TTC549 (cell line): ENCODE data around the gene CRYZL1.

Experiments used
- FAIRE-seq: peaks from 2 replicates; lab custom pipeline; 2012; peaks lifted over from hg19 to GRCh38; lab: Jason Lieb, UNC

The CRYZL1 gene

DNA sequence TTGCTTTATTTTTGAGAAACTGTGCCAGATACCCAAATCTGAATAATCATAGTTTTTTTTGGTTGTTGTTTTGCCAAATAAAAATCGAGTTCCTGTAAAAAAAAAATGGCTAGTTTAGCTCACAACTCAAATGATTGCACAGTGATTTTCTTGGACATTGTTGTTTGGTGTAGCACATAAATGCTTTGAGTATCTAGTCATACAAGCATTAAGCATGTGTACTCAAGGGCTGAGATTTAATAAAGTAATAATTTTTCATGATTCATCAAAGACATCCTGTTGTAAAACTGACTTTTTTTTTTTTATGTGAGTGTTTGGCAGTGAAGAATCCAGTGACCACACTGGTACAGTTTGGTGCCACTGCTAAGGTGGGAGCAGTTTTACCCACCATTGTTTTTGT is 19.6 kb upstream of the CRYZL1 start:
- FAIRE-seq = no peak

DNA sequence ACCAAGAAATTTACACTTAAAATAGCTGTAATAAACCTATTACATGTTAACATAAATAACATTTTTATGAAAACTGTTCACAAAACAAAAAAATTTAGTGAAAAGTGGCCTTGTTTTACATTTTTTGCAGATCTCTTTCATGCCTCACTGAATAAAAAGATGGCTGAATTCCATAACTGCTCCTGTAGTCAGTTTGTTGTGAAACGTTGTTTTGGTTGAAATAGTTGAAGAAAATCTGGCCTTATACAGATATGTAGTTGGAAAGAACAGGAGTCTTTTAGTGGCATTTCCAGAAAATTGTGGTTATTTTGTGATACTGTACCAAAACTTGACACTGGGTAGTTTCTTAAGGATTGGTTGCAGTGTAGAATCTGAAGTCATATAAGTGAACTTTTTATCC is 18.9 kb upstream of the CRYZL1 start:
- FAIRE-seq = no peak

DNA sequence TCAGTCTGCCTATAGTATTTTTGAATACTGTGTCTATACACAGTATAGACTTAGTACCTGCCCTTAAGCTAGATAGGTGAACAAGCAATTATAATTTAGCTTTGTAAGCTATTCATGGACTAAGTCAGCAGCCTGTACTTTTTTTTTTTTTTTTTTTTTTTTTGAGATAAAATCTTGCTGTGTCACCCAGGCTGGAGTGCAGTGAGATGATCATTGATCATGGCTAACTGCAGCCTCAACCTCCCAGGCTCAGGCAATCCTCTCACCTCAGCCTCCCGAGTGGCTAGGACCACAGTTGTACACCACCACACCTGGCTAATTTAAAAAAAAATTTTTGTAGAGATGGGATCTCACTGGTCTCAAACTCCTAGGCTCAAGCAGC is 18.0 kb upstream of the CRYZL1 start:
- no peak for FAIRE-seq

DNA sequence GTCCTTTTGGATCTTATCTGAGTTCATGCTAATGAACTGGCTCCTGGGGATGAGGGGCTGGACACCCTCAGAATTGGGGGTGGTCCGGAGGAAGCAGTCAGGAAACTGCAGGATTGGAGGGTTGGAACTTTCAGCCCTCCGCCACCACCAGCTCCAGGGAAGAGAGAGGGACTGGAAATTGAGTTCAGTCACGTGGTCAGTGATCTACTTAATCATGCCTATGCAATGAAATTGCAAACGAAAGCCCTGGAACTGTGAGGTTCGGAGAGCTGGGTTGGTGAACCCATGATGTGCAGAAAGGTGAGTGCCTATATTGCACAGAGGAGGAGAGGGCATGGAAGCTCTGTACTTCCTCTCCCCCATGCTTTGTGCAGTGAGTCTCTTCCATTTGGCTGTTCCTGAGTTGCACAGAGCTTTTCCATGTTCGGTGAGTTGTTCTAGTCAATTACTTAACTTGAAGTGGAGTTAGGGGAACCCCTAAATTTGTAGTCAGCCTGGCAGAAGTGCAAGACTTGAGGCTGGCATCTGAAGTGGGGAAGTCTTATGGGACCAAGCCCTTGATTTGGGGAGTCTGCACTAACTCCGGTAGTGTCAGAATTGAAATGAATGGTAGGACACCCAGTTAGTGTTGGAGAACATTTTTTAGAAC is 17.5 kb upstream of the CRYZL1 start:
- FAIRE-seq = no peak

DNA sequence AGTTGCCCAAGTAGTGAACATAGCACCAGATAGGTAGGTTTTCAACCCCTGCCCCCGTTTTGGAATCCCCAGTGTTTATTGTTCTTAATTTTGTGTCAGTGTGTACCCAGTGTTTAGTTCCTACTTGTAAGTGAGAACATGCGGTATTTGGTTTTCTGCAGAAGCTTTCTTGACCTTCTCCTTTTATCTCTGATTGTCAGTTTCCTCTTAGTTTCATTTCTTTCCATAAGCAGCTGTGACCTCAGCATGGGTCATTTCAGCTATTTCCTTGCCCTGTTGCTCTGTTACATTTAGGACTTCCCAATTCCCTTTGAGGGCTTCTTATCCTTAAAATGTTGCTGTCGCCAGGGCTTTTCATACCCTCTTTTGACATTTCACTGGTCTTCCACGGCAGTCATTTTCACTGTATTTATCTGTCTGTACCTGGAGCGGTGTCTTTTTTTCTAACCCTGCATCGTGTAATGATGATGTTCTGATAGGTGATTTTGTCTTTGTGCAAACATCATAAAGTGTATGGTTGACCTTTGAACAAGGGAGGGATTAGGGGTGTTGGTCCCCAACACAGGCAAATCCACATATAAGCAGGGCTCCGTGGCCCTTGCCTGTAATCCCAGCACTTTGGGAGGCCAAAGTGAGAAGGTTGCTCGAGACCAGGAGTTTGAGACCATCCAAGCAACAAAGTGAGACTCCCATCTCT is 15.7 kb upstream of the CRYZL1 start:
- no peak for FAIRE-seq

DNA sequence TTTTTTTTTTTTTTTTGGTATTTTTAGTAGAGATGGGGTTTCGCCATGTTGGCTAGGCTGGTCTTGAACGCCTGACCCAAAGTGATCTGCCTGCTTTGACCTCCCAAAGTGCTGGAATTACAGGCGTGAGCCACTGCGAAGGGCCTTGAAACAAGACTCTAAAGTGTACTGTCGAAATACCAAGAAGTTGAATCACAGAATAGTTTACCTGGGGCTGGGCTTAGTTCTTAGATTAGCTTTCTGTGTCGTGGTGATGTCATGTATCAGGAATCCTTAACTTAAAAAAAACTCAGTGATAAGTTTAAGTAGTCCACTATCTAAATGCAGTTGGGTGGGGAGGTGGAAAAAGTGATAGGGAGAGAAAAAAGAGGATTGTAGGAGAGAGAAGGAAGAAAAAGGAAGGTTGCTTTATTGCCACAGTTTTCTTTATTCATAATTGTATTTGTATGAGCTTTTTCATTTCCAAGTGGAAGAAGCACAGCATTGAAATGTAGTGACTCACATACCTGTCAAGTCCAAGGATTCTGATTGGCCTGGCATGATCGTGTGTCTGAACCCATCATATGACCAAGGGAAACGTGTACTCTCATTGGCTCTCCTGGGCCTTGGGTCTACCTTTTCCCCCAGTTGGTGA is 14.2 kb upstream of the CRYZL1 start:
- FAIRE-seq = no peak

DNA sequence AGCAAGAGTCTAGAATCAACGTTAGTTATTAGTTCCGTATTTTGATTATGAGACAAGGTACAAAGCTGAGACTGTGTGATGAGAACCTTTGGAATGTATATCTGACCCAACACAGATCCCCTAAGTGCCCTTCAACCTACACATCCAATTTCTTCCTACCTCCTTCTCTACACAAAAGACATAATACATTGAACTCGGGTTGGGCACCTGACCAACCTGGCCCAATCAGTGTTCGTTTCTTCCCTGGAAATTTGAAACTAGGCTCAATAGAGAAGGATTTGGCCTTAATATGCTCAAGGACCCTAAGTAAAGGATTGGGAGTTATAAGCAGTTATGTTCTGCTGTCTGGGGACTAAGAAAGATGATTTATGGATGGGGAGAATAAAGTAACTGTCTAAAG is 12.9 kb upstream of the CRYZL1 start:
- no peak for FAIRE-seq

DNA sequence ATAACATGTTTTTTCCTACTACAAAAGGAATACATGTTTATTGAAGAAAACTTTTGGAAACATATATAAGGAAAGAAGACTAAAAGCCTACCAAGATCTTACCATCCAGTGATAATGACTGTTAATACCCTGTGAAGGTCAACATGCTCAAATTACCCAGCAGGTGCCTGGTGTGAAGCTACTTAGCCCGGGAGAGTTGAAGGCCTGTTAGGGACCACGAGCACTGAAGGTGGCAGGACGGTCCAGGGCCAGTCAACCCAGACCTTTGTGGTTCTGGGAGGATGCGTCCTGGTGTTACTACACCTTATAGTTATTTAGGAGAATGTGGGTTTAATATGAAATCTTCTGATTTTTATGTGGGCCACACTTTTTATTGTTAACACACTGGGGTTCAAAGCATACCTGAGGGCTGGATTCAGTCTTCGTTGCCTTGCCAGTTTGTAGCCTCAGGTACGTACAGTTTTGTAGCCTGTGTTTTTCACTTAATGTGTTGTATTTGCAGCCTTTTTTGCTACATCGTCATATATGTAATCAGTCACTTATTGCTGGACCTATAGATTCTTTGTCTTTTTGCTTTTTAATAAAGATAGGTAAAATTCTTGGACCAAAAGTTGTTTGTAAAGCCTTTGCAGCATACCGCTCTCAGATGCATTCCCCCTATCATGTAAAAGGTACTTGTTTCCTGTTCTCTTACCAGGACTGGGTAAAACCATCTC is 10.6 kb upstream of the CRYZL1 start:
- FAIRE-seq = no peak

DNA sequence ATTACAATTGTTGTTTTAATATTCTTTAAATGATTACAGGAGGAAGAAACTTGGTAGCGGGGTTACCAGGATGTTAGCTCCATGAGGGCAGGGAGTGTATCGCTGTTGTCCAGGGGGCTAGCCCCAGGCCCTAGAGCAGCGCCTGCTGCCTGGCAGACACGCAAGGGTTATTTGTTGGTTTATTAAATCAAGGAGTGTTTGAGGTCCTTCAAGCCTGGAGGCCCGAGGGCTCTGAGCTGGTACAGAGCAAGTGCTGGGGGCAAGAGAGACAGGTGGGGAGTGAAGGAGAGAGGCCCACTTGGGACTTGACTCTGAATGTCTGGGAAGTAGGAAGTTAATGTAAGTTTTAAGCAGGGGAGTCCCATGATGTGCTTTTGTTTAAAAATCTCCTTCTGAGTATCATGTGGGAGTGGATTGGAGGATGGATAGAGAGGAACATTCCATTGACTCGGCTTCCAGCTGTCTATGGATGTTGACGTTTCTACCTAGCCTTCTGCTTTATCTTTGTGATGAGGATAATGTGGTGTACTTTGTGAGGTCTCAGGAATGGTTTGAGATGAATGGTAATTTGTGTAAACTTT is 9.5 kb upstream of the CRYZL1 start:
- FAIRE-seq = no peak

DNA sequence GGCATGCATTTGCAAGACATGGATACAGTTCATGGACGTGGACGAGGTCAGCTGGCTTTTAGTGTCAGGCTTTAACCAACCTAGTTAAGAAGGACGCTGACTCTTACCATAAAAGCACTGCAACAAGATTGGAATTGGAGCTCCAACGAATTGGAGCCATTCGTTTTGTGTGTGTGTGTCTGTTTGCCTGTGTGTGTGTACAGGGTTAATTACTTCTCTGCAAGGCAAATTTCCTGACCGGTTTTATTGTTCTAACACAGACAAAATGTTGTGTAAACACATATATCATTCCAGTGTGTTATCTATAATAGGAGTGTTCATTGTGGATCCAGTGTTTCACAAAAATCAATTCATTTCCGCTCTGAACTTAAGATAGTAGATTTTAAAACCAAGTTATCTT is 8.7 kb upstream of the CRYZL1 start:
- FAIRE-seq = no peak

DNA sequence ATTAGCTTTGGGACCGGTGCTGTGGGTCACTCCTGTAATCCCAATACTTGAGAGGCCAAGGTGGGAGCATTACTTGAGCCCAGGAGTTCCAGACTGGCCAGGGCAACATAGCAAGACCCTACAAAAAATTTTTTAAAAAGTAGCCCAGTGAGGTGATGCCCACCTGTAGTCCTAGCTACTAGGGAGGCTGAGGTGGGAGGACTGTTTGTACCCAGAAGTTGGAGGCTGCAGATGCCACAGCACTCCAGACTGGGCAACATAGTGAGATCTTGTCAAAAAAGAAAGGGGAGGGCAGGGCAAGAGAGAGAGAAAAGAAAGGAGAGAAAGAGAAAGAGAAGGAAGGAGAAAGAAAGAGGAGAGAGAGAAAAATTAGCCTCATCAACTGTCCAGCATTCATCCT is 7.0 kb upstream of the CRYZL1 start:
- FAIRE-seq = no peak

DNA sequence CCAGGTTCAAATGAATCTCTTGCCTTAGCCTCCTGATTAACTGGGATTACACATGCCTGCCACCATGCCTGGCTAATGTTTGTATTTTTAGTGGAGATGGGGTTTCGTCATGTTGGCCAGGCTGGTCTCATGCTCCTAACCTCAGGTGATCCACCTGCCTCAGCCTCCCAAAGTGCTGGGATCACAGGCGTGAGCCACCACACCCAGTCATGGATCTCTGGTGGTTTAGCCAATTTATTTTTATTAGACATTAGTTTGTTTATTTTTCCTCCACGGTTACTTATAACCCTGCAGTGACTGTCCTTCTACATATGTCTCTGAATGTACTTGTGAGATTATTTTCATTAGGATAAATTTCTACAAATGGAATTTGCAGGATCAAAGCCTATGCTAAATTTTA is 6.0 kb upstream of the CRYZL1 start:
- FAIRE-seq = no peak

DNA sequence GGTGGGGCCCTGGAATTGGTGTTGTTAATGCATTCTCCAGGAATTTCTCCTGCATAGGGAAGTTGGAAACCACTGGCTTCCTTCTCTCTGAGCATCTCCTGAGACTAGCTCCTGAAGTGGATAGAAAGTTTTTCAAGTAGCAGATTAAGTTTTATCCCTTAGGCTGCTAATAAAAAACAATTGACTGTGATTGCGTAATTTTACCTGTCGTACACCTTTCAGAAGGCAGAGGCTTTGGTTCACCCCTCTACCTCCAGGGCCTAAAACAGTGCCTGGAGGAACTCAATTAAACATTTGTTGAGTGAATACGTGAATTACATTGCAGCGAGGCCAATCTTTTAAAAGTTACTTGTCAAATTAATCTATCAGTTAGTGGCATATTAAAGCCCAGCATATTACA is 4.2 kb upstream of the CRYZL1 start:
- no peak for FAIRE-seq

DNA sequence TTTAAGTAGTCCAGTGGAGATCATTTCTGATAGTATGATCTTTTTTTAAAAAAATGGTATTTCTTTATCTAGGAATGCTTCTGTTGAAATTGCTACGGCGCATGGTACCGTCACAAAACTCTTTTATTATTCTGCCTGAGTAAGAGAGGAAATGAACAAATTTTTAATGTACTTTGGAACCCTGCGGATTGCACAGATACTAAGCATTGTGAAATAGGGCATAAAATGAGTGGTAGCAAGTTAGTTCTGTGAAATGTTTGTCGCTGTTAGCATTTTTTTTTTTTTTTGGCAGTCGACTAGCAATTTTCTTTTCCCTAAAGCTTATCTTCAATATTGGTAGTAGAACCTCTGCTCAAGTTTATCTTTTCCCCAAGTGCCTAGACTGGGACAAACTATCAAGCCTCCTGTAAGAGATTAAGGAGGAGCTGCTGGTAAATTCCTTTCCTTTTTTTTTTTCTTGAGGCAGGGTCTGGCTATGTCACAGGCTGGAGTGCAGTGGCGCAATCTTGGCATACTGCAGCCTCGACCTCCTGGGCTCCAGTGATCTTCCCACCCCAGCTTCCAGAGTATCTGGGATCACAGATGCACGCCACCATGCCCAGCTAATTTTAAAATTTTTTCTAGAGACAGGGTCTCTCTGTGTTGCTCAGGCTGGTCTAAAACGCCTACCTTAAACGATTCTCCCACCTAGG is 3.0 kb upstream of the CRYZL1 start:
- FAIRE-seq = no peak

DNA sequence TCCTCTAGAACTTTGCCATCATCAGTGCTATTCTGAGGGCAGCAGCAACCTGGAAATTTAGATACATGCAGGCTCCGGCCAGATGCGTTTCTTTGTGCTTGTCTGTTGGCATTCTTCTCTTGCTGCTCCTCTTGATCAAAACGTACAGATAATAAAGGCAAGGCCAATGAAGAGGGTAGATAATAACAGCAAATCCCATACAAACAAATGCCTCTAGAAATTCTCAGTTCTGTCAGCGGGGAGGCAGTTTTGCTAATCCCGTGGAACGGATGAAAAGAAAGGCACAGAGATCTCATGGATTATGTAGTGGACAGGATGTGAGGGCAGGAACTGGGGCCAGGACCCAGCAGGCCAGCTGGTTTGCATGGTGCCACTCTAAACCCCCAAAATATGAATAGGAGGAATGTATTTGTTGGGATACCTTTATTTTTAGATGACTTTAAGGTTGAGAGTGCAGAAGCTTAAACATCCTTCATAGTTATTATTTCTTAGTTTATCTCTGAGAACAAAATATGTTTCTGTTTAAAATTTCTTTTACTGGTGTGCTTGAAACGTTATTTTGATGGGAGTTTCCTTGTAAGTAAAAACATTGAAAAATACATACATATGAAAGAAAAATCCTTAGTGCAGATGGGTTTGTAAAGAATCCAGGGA is 2.2 kb upstream of the CRYZL1 start:
- no peak for FAIRE-seq

DNA sequence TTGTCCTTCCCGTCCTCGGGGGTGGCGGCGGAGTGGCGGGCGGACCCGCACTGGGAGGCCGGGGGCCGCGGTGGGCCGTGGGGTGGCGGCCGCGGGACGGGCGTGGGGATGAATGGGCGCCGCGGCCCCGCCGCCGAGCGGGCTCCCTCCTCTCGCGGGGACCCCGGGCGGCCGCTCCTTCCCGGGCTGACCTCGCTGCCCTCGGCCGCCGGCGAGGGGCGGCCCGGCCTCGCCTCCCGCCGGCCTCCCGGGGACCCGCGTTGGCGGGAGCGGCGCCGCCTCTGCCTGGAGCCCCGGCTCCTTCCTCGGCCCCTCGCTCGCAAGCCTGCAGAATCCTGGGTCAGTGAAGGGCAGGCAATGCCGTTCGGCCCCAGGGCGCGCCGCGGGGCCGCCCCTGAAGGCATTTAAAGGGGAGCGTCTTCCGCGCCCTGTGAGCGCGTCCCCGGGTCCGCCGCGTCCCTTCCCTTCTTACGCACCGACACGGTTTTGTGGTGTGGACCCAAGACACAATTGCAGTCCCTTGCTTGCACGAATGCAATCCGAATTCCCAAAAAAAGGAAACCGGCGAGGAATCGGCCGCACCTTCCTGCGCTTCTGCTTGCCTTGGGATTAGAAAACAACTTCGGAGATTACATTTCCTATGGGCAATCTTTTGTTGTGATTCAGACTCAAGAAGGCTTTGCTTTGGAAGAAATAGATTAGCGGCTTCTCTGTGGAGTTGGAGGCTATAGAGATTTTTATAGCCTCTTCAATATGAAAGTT is 1.5 kb upstream of the CRYZL1 start:
- FAIRE-seq = no peak

DNA sequence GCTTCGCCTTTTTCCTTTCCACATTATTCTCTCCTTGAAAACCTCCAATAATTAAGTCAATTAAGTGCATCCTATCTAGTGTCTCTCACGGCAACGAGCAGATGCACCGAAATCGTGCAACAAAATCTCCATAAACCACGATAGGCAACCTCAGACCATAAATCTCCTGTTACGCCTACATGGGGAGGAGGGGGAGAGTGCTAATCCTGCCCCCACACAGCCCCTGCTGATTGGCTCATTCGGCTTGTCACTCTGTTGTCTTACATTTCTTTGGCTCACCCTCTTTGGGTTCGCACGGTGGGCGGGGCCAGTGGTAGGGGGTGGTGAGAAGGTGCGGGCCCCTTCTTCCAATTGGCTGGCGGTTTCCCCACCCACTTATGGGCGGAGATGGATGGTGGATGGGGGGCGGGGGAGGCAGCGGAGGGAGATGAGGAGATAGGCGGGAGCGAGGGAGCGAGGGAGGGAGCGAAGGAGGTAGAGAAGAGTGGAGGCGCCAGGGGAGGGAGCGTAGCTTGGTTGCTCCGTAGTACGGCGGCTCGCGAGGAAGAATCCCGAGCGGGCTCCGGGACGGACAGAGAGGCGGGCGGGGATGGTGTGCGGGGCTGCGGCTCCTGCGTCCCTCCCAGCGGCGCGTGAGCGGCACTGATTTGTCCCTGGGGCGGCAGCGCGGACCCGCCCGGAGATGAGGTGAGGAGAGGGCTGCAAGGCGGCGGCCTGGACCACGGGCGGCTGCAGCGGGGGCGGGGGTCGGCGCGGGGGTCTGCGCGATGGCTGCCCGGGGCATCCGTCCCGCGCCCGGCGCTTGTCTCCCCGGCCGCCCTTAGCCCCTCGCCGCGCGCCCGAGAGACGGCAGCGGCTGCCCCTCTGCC is 720 bp upstream of the CRYZL1 start, which contains the start of gene ITSN1:
Gene ITSN1 (plus strand): TSS at position 475 of the 869 bp plus-strand sequence. CDS start 76,328 bp downstream, outside the sequence.
- no peak for FAIRE-seq

DNA sequence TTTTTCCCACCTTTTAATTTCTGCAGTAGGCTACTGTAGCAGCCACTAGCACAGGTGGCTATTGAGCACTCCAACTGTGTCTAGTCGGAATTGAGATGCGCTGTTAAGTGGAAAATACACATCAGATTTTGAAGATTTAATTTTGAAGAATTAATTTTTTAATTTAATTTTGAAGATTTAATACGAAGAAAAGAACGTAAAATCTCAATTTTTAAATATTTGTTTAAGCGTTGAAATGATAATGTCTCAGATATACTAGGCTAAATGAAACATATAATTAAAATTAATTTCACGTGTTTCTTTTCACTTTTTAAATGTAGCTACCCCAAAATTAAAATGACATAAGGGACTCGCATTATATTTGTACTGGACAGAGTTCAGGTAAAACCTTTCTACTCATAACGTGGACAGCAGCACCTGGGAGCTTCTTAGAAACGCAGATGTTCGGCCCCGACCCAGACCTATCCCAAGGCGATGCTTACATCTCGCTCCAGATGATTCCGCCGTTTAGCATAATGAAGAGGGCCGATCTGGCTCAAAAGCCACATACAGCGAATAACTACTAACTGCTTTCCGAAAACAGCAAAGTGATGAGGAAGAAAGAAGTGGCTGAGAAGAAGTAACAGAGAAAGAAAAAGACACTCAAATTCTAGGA is 717 bp downstream of the CRYZL1 start:
- FAIRE-seq = no peak

DNA sequence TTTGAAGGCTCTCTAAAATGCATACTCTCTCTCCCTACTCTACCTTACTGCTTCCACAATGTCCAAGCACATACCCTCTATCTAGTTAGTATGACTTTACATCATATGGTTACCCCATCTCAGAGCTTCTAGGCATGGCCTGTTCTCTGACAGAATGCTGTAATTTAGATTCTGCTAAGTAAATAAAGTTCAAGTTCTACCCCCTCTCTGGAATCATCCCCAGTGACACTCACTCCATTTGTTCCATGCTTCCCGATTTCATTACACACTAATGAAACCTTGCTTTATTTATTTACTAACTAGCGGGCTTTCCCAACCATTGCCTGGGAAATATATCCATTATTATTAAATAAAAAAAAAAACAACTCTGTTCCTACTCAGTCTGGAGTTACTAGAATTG is 7.3 kb downstream of the CRYZL1 start:
- FAIRE-seq = no peak
